Gastrocnemius medialis (tissue), 4 donors: ENCODE data around the gene TNS3.

Experiments used
- CTCF ChIP-seq, 5 experiments: fragments of 450-650 bp in 3 of 5; fragments of 200-600 bp in 2 of 5; sonication (generic) in 2 of 5; IDR thresholded peaks in 4 of 5; conservative IDR thresholded peaks in 1 of 5; 1 replicate in 4 of 5; 2 replicates in 1 of 5; pipeline ENCODE4 v1.5.1; 2016 to 2019; ENCODE audit warnings: antibody characterized with exemption in 5 of 5, mild to moderate bottlenecking in 3 of 5, moderate library complexity in 3 of 5
- POLR2A ChIP-seq, 2 donors: fragments of 450-650 bp; IDR thresholded peaks; one replicate each; pipeline ENCODE4 v1.6.1; 2017; ENCODE audit warnings: antibody characterized with exemption in 2 of 2, mild to moderate bottlenecking in 2 of 2, moderate library complexity in 2 of 2

DNA sequence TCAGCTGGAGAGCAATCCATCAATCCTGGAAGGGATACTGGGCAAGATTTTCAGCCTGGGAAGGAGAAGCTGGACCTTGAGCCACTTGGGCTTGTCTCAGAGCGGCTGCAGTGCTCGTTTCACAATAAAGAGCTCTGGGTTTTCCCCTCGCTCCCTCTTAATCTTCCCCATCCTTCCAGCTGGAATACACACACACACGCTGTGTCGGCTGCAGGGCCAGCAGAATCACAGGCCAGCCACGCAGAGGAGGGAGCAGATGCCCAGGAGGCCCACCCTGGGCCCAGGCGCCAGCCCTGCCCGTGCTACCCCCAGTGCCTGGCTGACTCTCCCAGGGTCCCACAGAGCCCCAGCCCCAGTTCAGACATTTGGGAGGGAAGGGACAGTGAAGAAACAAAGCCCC, 255.1 kb downstream of the TNS3 start:
- TF ChIP-seq POLR2A (IDR thresholded peaks at IDR 0.05) (no peak), CTCF (IDR thresholded peaks at IDR 0.05 in 4 of 5, conservative IDR thresholded peaks at IDR 0.05 in 1 of 5) (no peak)
